Fibroblast of peridontal ligament (primary cell): ENCODE measurements around the gene RIMBP2.

Experiments
- DNase-seq: peaks from one replicate; pipeline ENCODE4 v3.0.0-alpha.2; 2010; ENCODE audit errors: extremely low read depth

Gene RIMBP2

GRCh38 chr12:130537655-130538054 is 178.4 kb downstream of the RIMBP2 start:
- no peak for DNase-seq

- no peak for DNase-seq
Measured at GRCh38 chr12:130537051-130537450, 179.0 kb downstream of the RIMBP2 start.

GRCh38 chr12:130530429-130530828 is 185.7 kb downstream of the RIMBP2 start:
- no peak for DNase-seq

- DNase-seq, result no peak
Measured at GRCh38 chr12:130529781-130530180, 186.3 kb downstream of the RIMBP2 start.

- DNase-seq, result no peak
Measured at GRCh38 chr12:130527239-130527638, 188.9 kb downstream of the RIMBP2 start.

- DNase-seq, result no peak
Measured at GRCh38 chr12:130526813-130527212, 189.3 kb downstream of the RIMBP2 start.

GRCh38 chr12:130525384-130526172 is 190.5 kb downstream of the RIMBP2 start:
- no peak for DNase-seq

GRCh38 chr12:130524759-130525158 is 191.3 kb downstream of the RIMBP2 start:
- DNase-seq, result no peak

GRCh38 chr12:130523863-130524614 is 192.1 kb downstream of the RIMBP2 start:
- no peak for DNase-seq

- DNase-seq, result no peak
Measured at GRCh38 chr12:130523208-130523607, 192.9 kb downstream of the RIMBP2 start.

- DNase-seq, result no peak
Measured at GRCh38 chr12:130522244-130522834, 193.8 kb downstream of the RIMBP2 start.

GRCh38 chr12:130521375-130522124 is 194.5 kb downstream of the RIMBP2 start:
- no peak for DNase-seq

GRCh38 chr12:130520784-130521183 is 195.3 kb downstream of the RIMBP2 start:
- no peak for DNase-seq

GRCh38 chr12:130517588-130517987 is 198.5 kb downstream of the RIMBP2 start:
- DNase-seq, result no peak

- DNase-seq, result no peak
Measured at GRCh38 chr12:130514149-130514551, 201.9 kb downstream of the RIMBP2 start.

- DNase-seq, result no peak
Measured at GRCh38 chr12:130513556-130513955, 202.5 kb downstream of the RIMBP2 start.

GRCh38 chr12:130511285-130511684 is 204.8 kb downstream of the RIMBP2 start:
- DNase-seq, result no peak

GRCh38 chr12:130509454-130509853 is 206.6 kb downstream of the RIMBP2 start:
- DNase-seq, result no peak

GRCh38 chr12:130508847-130509246 is 207.3 kb downstream of the RIMBP2 start:
- no peak for DNase-seq

- DNase-seq, result no peak
Measured at GRCh38 chr12:130508318-130508717, 207.8 kb downstream of the RIMBP2 start.

- DNase-seq, result no peak
Measured at GRCh38 chr12:130506844-130507243, 209.3 kb downstream of the RIMBP2 start.

- DNase-seq, result no peak
Measured at GRCh38 chr12:130504840-130505175, 211.3 kb downstream of the RIMBP2 start.
